HG02981 (cell line): Measurements from ENCODE around the gene SLC25A45.

Source experiments
- ATAC-seq: cut with Tn5 transposase; IDR thresholded peaks from one replicate; pipeline ENCODE4 v1.9.1; 2021; ENCODE audit warnings: mild to moderate bottlenecking, moderate library complexity; ENCODE audit not compliant: unreplicated experiment

SLC25A45 gene

GRCh38 chr11:65327021-65327420, 55.4 kb downstream of the SLC25A45 start:
- no peak for ATAC-seq

DNA sequence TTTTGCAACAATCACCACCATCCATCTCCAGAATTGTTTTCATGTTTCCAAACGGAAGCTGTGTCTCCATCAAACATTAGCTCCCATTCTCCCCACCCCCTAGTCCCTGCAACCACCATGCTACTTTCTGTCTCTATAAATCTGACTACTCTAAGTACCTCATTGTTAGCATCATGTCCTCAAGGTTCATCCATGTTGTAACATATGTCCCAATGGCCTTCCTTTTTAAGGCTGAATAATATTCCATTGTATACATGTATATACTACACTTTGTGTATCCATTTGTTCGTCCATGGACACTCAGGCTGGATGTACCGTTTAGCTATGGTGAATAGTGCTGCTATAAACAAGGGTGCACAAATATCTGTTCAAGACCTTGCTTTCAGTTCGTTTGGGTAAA, 57.0 kb downstream of the SLC25A45 start:
- ATAC-seq = no peak
